ENCODE measurements around the gene KRT76. TPM values are rescaled to one million over a fixed set of nuclear protein-coding genes. Genes with fewer than 3 reads are reported as not detected.
A peak's percentile ranks its signal among the peaks of the same experiment; 100 is the strongest.

KRT76 gene
- polyA plus RNA-seq, result not detected
- long read RNA-seq, donor 1, result 0 reads
- long read RNA-seq, donor 2, result 0 reads
- long read RNA-seq, donor 3, result 0 reads
- long read RNA-seq, donor 4, result 0 reads
- long read RNA-seq, donor 5, result 0 reads
- long read RNA-seq, donor 6, result 0 reads
- long read RNA-seq, donor 7, result 0 reads
- long read RNA-seq, donor 8, result 0 reads
- long read RNA-seq, donor 9, result 0 reads
- long read RNA-seq, donor 10, result 0 reads
- long read RNA-seq, donor 11, result 0 reads

DNA sequence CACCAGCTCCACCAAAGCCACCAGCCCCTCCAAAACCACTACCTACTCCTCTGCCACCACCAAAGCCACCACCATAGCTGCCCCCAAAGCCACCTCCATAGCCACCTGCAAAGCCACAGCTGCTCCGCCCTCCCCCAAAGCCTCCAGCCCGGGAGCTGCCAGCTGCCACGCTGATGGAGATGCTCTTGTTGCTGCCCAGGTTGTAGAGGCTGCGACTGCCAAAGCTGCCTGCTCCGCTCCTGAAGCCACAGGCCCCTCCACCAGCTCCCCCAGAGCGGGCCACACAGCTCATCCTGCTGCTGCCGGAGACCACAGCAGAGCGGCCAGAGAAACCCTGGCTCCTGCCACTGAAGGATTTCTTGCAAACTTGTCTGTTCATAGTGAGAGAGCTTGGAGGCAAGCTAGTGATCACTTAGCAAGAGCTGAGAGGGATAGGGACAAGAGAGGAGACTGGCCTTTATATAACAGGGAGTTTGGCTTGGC, at the start of gene KRT76:
Gene KRT76 (minus strand): TSS at position 433 of the 483 bp plus-strand sequence. CDS start 54 bp downstream, at position 379.
- no CpG with 5 or more reads among the region's 8 CpGs for WGBS (ENCODE audit: insufficient coverage, low lambda C conversion rate)
- H3K27me3 ChIP-seq (ENCODE audit: control insufficient read depth, insufficient read depth, low read length), result peaks cover 31% of the 10 kb centered on the region
- no peaks in the 10 kb centered on the region for H3K4me1 ChIP-seq (ENCODE audit: control insufficient read depth, insufficient read depth, low read length)
- H3K27ac ChIP-seq (ENCODE audit: low read length), result no peak within 1 kb of the TSS
- no peaks in the 10 kb centered on the region for H3K9me3 ChIP-seq (ENCODE audit: control insufficient read depth, low read depth, low read length)
- no peak for DNase-seq
- no peak within 1 kb of the TSS for H3K4me3 ChIP-seq (ENCODE audit: low read length)
- no peaks in the 10 kb centered on the region for H3K36me3 ChIP-seq (ENCODE audit: control insufficient read depth, insufficient read depth, low read length)

DNA sequence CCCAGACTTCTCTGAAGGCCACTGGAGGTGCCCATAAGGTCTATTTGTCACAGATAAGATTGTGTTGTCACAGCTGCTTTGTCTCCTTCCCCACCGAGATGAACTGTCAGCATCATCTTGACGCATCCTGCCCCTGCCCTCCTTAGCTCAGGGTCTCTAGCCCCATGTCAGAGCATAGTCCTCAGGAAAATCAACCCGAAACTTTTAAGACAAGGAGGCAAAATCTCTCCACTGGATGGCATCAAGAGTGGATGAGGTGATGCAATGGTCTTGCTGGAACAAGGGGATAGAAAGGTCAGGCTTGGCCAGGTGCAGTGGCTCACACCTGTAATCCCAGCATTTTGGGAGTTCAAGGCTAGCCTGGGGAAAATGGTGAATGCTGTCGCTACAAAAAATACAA, 48.8 kb upstream of the KRT76 start:
- peaks cover 5% of the 10 kb centered on the region for H3K4me1 ChIP-seq (ENCODE audit: control insufficient read depth, insufficient read depth, low read length)
- H3K9me3 ChIP-seq (ENCODE audit: control insufficient read depth, low read depth, low read length), result no peaks in the 10 kb centered on the region
- H3K4me3 ChIP-seq (ENCODE audit: low read length), result no peak overlapping the region
- DNase-seq, result no peak
- no CpG with 5 or more reads among the region's 4 CpGs for WGBS (ENCODE audit: insufficient coverage, low lambda C conversion rate)
- no peaks in the 10 kb centered on the region for H3K36me3 ChIP-seq (ENCODE audit: control insufficient read depth, insufficient read depth, low read length)
- H3K27me3 ChIP-seq (ENCODE audit: control insufficient read depth, insufficient read depth, low read length), result peaks cover 2% of the 10 kb centered on the region
- no peak overlapping the region for H3K27ac ChIP-seq (ENCODE audit: low read length)

DNA sequence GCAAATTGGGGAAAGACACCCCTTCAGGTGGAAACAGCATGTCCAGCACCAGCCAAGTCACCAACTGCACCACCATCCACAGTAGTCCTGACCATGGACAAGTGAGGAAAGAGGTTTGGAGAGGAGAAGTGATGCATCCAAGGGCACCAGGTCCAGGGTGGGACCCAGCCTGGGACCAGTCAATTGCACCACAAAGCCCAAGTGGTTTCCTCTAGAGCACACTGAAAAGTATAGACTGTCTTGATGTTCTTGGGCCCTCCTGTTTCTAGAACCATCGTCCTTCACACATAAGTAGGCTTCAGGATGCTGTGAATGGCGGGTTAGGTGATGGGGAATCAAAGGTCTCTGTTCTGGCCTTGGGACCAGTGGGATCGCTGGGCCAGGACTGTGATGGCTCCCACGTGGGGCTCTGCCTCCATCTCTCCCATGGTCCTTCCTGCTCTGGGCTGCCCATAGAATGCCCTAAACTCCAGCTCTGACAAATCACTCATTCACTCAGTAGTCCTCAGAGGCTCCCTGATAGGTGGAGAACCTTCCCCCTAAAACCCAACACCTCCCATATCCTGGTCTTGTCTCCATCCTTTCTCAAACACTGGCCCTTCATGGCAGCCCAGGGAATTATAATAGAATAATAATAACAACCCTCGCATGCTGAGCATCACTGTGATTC, 47.7 kb upstream of the KRT76 start:
- peaks cover 2% of the 10 kb centered on the region for H3K27me3 ChIP-seq (ENCODE audit: control insufficient read depth, insufficient read depth, low read length)

DNA sequence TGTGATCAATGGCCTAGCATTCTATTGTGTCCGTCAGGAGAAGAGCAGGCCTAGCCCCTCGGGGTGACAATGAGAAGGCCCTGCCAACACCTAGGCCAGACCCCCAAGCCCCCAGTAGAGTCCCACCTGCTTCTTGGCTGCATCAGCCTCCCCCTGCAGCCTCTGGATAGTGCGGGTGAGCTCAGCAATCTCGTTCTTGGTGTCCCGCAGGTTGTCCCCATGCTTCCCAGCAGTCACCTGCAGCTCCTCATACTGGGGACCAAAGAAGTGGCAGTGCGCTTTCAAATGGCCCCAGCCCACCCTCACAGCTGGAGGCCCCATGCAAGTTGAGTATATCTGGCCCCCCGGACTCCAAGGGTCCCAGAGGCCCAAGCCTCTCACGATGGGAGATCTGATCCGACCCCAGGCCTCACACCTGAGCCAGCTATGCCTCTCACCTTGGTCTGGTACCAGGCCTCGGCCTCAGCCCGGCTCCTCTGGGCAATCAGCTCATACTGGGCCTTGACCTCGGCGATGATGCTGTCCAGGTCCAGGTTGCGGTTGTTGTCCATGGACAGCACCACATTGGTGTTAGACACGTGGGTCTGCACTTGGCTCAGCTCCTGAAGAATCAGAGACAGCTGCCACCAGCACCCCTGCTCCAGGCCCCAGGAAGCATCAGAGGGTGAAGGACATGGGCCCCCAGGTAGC, 46.8 kb upstream of the KRT76 start:
- Histone ChIP-seq H3K36me3 (ENCODE audit: control insufficient read depth, insufficient read depth, low read length) (no peaks in the 10 kb centered on the region), H3K4me1 (ENCODE audit: control insufficient read depth, insufficient read depth, low read length) (peaks cover 5% of the 10 kb centered on the region), H3K27me3 (ENCODE audit: control insufficient read depth, insufficient read depth, low read length) (peaks cover 2% of the 10 kb centered on the region), H3K9me3 (ENCODE audit: control insufficient read depth, low read depth, low read length) (no peaks in the 10 kb centered on the region), H3K4me3 (ENCODE audit: low read length) (no peak overlapping the region), H3K27ac (ENCODE audit: low read length) (no peak overlapping the region)
- WGBS (ENCODE audit: insufficient coverage, low lambda C conversion rate), result 100% methylated on average over 1 of the region's 15 CpGs
- no peak for DNase-seq

More for the DNA sequence above, 47.7 kb upstream of the KRT76 start:
- Histone ChIP-seq H3K9me3 (ENCODE audit: control insufficient read depth, low read depth, low read length) (no peaks in the 10 kb centered on the region), H3K27ac (ENCODE audit: low read length) (no peak overlapping the region), H3K4me1 (ENCODE audit: control insufficient read depth, insufficient read depth, low read length) (peaks cover 5% of the 10 kb centered on the region), H3K4me3 (ENCODE audit: low read length) (no peak overlapping the region), H3K36me3 (ENCODE audit: control insufficient read depth, insufficient read depth, low read length) (no peaks in the 10 kb centered on the region)
- no peak for DNase-seq
- WGBS (ENCODE audit: insufficient coverage, low lambda C conversion rate), result no CpG with 5 or more reads among the region's 5 CpGs

DNA sequence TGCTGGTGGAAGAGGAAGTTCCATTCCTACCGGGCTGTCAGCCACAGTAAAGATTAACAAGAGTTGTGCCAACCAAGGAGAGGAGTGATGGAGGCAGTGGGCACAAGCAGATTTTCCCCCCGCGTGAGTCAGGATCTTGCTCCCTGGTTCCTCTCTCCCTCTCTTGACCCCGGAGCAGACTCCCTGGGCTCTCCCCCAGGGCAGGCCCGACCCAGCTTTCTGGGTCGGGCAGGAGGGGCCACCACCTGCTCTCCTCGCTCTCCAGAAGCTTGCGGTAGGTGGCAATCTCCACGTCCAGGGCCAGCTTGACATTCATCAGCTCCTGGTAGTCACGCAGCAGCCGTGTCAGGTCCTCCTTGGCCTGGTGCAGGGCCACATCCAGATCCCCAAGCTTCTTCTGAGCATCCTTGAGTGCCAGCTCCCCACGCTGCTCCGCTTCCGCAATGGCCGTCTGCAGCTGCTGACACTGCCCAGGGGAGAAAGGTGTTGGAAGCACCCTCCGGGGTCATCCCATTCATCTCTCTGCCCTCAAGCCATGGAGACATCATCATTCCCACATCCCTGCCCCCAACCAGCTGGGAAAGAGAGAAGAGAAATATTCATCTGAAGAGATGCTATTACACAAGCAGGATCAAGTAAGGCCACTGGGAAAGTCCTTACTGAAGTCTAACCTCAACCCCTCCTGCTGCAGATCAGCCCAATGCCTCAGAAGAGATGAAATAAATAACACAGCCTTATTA, 45.8 kb upstream of the KRT76 start:
- H3K4me3 ChIP-seq (ENCODE audit: low read length), result no peak overlapping the region
- peaks cover 13% of the 10 kb centered on the region for H3K4me1 ChIP-seq (ENCODE audit: control insufficient read depth, insufficient read depth, low read length)
- no peaks in the 10 kb centered on the region for H3K36me3 ChIP-seq (ENCODE audit: control insufficient read depth, insufficient read depth, low read length)
- H3K27me3 ChIP-seq (ENCODE audit: control insufficient read depth, insufficient read depth, low read length), result peaks cover 2% of the 10 kb centered on the region
- no peaks in the 10 kb centered on the region for H3K9me3 ChIP-seq (ENCODE audit: control insufficient read depth, low read depth, low read length)
- no peak for DNase-seq
- WGBS (ENCODE audit: insufficient coverage, low lambda C conversion rate), result 20% methylated on average over 1 of the region's 16 CpGs
- H3K27ac ChIP-seq (ENCODE audit: low read length), result no peak overlapping the region

DNA sequence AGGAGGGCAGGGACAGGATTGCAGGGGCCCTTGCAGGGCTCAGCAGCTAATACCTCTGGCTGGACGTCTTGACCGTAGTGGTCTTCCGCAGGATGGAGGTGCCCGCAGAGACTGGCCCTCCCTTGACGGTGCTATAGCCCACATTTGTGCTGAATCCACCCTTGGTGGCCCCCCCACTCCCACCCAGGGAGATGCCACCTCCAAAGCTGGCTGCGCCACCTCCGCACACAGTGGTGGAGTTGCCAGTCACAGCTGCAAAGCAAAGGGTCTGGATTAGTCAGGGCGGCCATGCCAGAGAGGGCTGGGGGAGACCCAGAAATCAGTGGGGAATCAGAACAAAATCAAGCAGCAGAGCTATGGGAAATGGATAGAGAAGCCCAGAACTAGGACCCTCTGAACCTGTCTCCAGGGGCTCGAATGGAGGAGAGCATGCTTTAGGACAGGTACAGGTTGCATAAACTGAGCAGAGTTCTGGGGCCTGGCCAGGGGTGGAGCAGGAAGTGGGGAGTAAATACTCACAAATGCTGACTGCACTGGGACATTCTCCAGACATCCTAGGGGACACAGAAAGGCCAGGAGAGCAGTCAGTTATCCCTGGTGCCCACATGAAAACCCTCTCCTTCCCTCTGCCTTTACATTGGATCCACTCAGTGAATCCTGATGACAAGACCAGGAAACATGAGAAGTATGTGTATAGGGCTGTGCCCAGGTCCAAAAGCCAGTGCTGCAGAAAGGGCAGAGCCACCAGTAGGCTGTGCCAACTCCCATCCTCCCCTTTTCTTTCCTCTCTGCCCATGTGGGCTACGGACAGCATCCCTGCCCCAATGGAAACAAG, 44.9 kb upstream of the KRT76 start:
- WGBS (ENCODE audit: insufficient coverage, low lambda C conversion rate), result 100% methylated on average over 1 of the region's 10 CpGs
- Histone ChIP-seq H3K27me3 (ENCODE audit: control insufficient read depth, insufficient read depth, low read length) (peaks cover 2% of the 10 kb centered on the region), H3K9me3 (ENCODE audit: control insufficient read depth, low read depth, low read length) (no peaks in the 10 kb centered on the region), H3K4me3 (ENCODE audit: low read length) (no peak overlapping the region), H3K4me1 (ENCODE audit: control insufficient read depth, insufficient read depth, low read length) (peaks cover 13% of the 10 kb centered on the region), H3K27ac (ENCODE audit: low read length) (no peak overlapping the region), H3K36me3 (ENCODE audit: control insufficient read depth, insufficient read depth, low read length) (no peaks in the 10 kb centered on the region)
- peak in 1 of 2 donors; percentile 28 for DNase-seq

DNA sequence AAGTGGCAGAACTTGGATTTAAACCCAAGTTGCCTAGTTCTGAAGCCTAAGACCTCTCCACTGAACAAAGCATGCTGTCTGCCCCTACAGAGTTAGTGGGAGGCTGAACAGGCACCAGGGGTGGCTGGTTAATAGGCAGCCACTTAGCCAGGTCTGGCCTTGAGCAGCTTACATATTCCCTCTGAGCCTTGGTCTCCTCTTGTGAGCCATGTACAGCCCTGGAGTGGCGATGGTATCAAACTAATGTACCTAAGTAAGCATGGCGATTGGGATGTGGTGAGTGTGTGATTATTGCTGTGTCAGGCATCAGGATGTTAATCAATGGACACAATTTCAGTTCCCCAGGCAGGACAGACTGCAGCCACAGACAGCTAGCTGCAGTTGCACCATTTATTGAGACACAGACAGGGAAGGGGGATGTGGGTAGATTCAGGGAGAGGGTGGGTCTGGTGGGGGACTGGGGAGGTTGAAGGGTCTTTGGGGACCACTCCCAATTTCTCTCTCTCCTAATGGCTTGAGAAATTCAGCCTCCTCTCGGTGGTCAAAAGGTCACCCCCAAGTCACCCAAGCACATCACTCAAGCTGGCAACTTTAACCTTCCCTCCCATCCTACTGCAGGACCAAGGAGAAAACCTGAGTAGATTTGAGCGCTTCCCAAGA, 44.1 kb upstream of the KRT76 start:
- Histone ChIP-seq H3K4me1 (ENCODE audit: control insufficient read depth, insufficient read depth, low read length) (peaks cover 13% of the 10 kb centered on the region), H3K27me3 (ENCODE audit: control insufficient read depth, insufficient read depth, low read length) (no peaks in the 10 kb centered on the region), H3K9me3 (ENCODE audit: control insufficient read depth, low read depth, low read length) (no peaks in the 10 kb centered on the region), H3K36me3 (ENCODE audit: control insufficient read depth, insufficient read depth, low read length) (no peaks in the 10 kb centered on the region), H3K4me3 (ENCODE audit: low read length) (no peak overlapping the region), H3K27ac (ENCODE audit: low read length) (no peak overlapping the region)
- WGBS (ENCODE audit: insufficient coverage, low lambda C conversion rate), result no CpG with 5 or more reads among the region's 4 CpGs
- no peak for DNase-seq

DNA sequence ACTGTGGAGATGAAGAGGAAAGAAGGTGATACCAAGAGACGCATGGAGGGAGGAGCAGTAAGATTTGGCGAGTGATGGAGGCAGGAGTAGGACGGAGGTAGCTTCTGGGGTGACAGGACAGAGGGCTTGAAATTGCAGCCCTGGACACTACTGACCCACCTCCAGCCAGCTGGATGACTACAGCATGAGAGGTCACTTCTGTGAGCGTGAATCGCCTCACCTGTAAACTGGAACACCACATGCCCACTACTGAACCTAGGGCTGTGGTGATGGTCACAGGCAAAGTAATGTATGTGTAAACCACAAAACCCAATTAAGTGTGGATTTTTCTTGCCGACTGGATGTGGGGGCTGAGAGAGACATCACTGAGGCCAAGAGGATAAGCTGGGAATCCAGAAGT, 43.4 kb upstream of the KRT76 start:
- no peak for DNase-seq
- Histone ChIP-seq H3K27me3 (ENCODE audit: control insufficient read depth, insufficient read depth, low read length) (no peaks in the 10 kb centered on the region), H3K27ac (ENCODE audit: low read length) (no peak overlapping the region), H3K4me1 (ENCODE audit: control insufficient read depth, insufficient read depth, low read length) (peaks cover 13% of the 10 kb centered on the region), H3K36me3 (ENCODE audit: control insufficient read depth, insufficient read depth, low read length) (no peaks in the 10 kb centered on the region), H3K4me3 (ENCODE audit: low read length) (no peak overlapping the region), H3K9me3 (ENCODE audit: control insufficient read depth, low read depth, low read length) (no peaks in the 10 kb centered on the region)
- WGBS (ENCODE audit: insufficient coverage, low lambda C conversion rate), result 93% methylated on average over 2 of the region's 6 CpGs

DNA sequence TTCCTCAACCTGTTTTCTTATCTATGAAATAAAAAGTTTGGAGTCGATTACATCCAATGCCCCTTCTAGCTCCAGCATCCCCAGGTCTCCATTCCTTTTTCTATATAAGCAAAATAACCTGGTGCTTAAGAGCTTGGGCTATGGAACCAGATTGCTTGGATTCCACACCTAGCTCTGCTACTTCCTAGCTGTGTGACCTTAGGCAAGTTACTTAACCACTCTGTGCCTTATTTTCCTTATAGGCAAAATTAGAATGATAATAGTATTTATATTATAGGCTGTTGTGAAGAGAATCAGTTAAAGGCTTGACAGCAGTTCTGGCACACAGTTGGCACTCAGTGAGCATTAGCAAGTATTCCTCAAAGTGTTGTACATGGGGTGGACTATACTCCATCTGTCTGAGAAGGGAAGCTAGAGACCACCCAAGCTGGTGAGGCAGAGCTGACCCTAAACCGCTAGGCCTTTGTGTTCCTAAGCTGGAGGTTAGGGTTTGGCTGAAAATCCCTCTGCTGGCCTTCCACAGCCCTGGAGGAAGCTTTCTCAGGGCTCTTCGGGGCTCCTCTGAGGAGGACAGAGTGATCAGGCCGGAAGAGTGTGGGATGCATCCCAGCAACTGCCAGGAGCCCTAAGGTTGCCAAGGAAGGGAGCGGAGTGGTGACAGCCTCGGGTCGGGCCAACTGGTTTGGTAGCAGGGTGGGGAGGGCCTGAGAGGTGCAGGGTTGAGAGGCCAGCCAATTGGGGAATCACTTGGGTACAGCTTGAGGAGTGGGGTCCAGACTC, 42.8 kb upstream of the KRT76 start:
- no peak overlapping the region for H3K27ac ChIP-seq (ENCODE audit: low read length)
- no peaks in the 10 kb centered on the region for H3K9me3 ChIP-seq (ENCODE audit: control insufficient read depth, low read depth, low read length)
- H3K27me3 ChIP-seq (ENCODE audit: control insufficient read depth, insufficient read depth, low read length), result no peaks in the 10 kb centered on the region
- no peaks in the 10 kb centered on the region for H3K36me3 ChIP-seq (ENCODE audit: control insufficient read depth, insufficient read depth, low read length)
- WGBS (ENCODE audit: insufficient coverage, low lambda C conversion rate), result 100% methylated on average over 1 of the region's 7 CpGs
- no peak for DNase-seq
- H3K4me1 ChIP-seq (ENCODE audit: control insufficient read depth, insufficient read depth, low read length), result peaks cover 13% of the 10 kb centered on the region
- H3K4me3 ChIP-seq (ENCODE audit: low read length), result no peak overlapping the region
